Heart left ventricle (tissue), 16 donors: ENCODE data around the gene PKDCC. TPM values are rescaled to one million over a fixed set of nuclear protein-coding genes. Genes with fewer than 3 reads are reported as not detected.

ENCODE experiments used
- ATAC-seq, 4 donors: fragments of 200-7000 bp; cut with Tn5 transposase; one replicate each; pipeline ENCODE4 v1.9.1; 2020 to 2022; ENCODE audit warnings: moderate library complexity in 4 of 4, mild to moderate bottlenecking in 3 of 4, moderate number of reproducible peaks in 1 of 4
- DNase-seq, 5 donors: peaks; one replicate each; pipeline ENCODE4 v3.0.0-alpha.2; 2020
- H3K27ac ChIP-seq, 12 donors: fragments of 200-600 bp; sonication (generic) in 4 of 12; one replicate each; pipeline versions ENCODE4 v1.5.0 to v1.8.0; 2016 to 2022; ENCODE audit warnings: mild to moderate bottlenecking in 2 of 12
- H3K27me3 ChIP-seq, 9 donors: fragments of 200-600 bp; sonication (generic) in 2 of 9; one replicate each; pipeline versions ENCODE4 v1.5.1 to v1.8.0; 2016 to 2022; ENCODE audit warnings: mild to moderate bottlenecking in 3 of 9
- H3K36me3 ChIP-seq, 9 donors: fragments of 200-600 bp; sonication (generic) in 2 of 9; one replicate each; pipeline versions ENCODE4 v1.5.0 to v1.8.0; 2018 to 2022; ENCODE audit warnings: mild to moderate bottlenecking in 2 of 9
- H3K4me1 ChIP-seq, 12 donors: fragments of 200-600 bp; sonication (generic) in 4 of 12; one replicate each; pipeline versions ENCODE4 v1.5.0 to v1.8.0; 2016 to 2022; ENCODE audit warnings: mild to moderate bottlenecking in 3 of 12
- H3K4me3 ChIP-seq, 12 donors: fragments of 200-600 bp; sonication (generic) in 4 of 12; one replicate each; pipeline versions ENCODE4 v1.5.0 to v1.8.0; 2017 to 2022; ENCODE audit warnings: mild to moderate bottlenecking in 9 of 12, moderate library complexity in 4 of 12
- H3K9me3 ChIP-seq, 12 donors: fragments of 200-600 bp; sonication (generic) in 4 of 12; one replicate each; pipeline versions ENCODE4 v1.5.0 to v1.8.0; 2016 to 2022; ENCODE audit warnings: mild to moderate bottlenecking in 1 of 12
- POLR2A ChIP-seq, 2 donors: fragments of 450-650 bp; IDR thresholded peaks; one replicate each; pipeline ENCODE4 v1.6.1; 2017; ENCODE audit warnings: antibody characterized with exemption in 2 of 2, mild to moderate bottlenecking in 2 of 2, moderate library complexity in 2 of 2
- WGBS, 4 donors: extraction: QIAGEN DNeasy Blood & Tissue Kit in 2 of 4; methylation state at CpG; one replicate each; pipeline versions ENCODE4 v1.1.5 to v1.1.7; 2013 to 2018; 5-methylcytosine and 5-hydroxymethylcytosine counted together
- intact Hi-C, 10 donors: fragments of 100-400 bp; cut with DNase I; formaldehyde crosslinking; loops; one replicate each; pipeline versions ENCODE4 v1.11.1 to v1.14.2; 2022
- polyA plus RNA-seq, 2 donors: library from polyadenylated mRNA; stranded (reverse); fragments of 200-250 nt; gene quantifications; one replicate each; pipeline ENCODE4 v1.2.3, GENCODE V29; 2013
- total RNA-seq, 9 donors: library from RNA; depleted of rRNA in 2 of 9; stranded (reverse); fragments of >200 nt in 2 of 9; fragmentation: NEBNext Ultra II Directional in 3 of 9; extraction: Animal tissue kit (Norgen Biotek cat#: 25700) in 3 of 9; gene quantifications; one replicate each; pipeline versions ENCODE4 v1.1.0 to v1.2.4, GENCODE V29; 2016 to 2023
- TF ChIP-seq, protein P1 (sequence below), 12 donors: fragments of 200-600 bp; sonication (generic) in 4 of 12; IDR thresholded peaks; one replicate each; pipeline versions ENCODE4 v1.5.0 to v1.8.0; 2018 to 2022; ENCODE audit warnings: antibody characterized with exemption in 12 of 12, mild to moderate bottlenecking in 5 of 12
- donor health status: ischemic (EF 13 %, LVEDD 7.1; RV severe dilation, severe dysfunction).
- donor health status: healthy with polysubstance abuse.
- donor health status: DM: no; HTN: yes; CAD: no.
- donor health status: DM: no; HTN: no; CAD: no.
- donor health status: ischemic (EF 25% LVEDD 6.9; RV normal size, moderate dysfunction).
- donor health status: ischemic (EF 25% LVEDD 5.7; RV mildly dilated, moderate dysfunction).
- donor health status: healthy.
- donor health status: DM: yes; HTN: yes; CAD: no.
- donor health status: ischemic (EF 35%, LVEDD 5.7; RV mildly dilated, moderate dysfunction).
- donor health status: nonischemic (EF 11% LVEDD 7.7; RV severe dilation, severe dysfunction).
- donor health status: DM: yes; HTN: yes; CAD: no.
- donor health status: PGD.
- donor health status: ischemic (EF 29% LVEDD 5.4; RV normal size, mild dysfunction).
- donor health status: nonischemic (EF 23%, LVEDD 6.1; RV moderate dilation, normal function).

The PKDCC gene
- total and polyA plus RNA-seq, 11 donors, result 22.7 to 124 (median 53.2) TPM

- intact Hi-C loops, result loop anchor here in 7 of 10 donors (2.0 to 5.0 kb wide), 6 partner anchors 35 to 225 kb away; partner anchors contain the start of gene EML4 (in 1 of the 7)
- no peaks in the 10 kb centered on the region for H3K27me3 ChIP-seq
- peak; percentile 63 to 81 (median 76) for DNase-seq
- 8 to 13% (median 11%) methylated on average over 13 to 33 of the region's 33 CpGs for WGBS, 4 donors
- peak overlapping the region in 10 of 12 donors; percentile 10 to 59 (median 52) for H3K4me3 ChIP-seq
- peaks cover 0 to 12% (median 0%) of the 10 kb centered on the region in 12 donors for H3K9me3 ChIP-seq
- H3K36me3 ChIP-seq, result no peaks in the 10 kb centered on the region
- peak; percentile 40 to 73 (median 60) for ATAC-seq
- peaks cover 0 to 98% (median 32%) of the 10 kb centered on the region in 12 donors for H3K4me1 ChIP-seq
- TF ChIP-seq POLR2A (IDR thresholded peaks at IDR 0.05), result no peak
- TF ChIP-seq, protein P1, sequence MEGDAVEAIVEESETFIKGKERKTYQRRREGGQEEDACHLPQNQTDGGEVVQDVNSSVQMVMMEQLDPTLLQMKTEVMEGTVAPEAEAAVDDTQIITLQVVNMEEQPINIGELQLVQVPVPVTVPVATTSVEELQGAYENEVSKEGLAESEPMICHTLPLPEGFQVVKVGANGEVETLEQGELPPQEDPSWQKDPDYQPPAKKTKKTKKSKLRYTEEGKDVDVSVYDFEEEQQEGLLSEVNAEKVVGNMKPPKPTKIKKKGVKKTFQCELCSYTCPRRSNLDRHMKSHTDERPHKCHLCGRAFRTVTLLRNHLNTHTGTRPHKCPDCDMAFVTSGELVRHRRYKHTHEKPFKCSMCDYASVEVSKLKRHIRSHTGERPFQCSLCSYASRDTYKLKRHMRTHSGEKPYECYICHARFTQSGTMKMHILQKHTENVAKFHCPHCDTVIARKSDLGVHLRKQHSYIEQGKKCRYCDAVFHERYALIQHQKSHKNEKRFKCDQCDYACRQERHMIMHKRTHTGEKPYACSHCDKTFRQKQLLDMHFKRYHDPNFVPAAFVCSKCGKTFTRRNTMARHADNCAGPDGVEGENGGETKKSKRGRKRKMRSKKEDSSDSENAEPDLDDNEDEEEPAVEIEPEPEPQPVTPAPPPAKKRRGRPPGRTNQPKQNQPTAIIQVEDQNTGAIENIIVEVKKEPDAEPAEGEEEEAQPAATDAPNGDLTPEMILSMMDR (IDR thresholded peaks at IDR 0.05), result no peak
- peak overlapping the region; percentile 63 to 91 (median 88) for H3K27ac ChIP-seq
Measured at GRCh38 chr2:42102024-42102590, 54.3 kb downstream of the PKDCC start.

GRCh38 chr2:42102591-42103450 lies 55.0 kb downstream of the PKDCC start:
- H3K4me1 ChIP-seq, result peaks cover 0 to 98% (median 32%) of the 10 kb centered on the region in 12 donors
- TF ChIP-seq, protein P1 (IDR thresholded peaks at IDR 0.05), result no peak
- no peak for TF ChIP-seq POLR2A (IDR thresholded peaks at IDR 0.05)
- peak; percentile 69 to 82 (median 80) for DNase-seq
- intact Hi-C loops, result loop anchor here in 7 of 10 donors (2.0 to 5.0 kb wide), 6 partner anchors 34 to 224 kb away; partner anchors contain the start of gene EML4 (in 1 of the 7)
- no peaks in the 10 kb centered on the region for H3K27me3 ChIP-seq
- ATAC-seq, result peak; percentile 25 to 79 (median 58)
- peak overlapping the region in 9 of 12 donors; percentile 41 to 59 (median 54) for H3K4me3 ChIP-seq
- no peaks in the 10 kb centered on the region for H3K36me3 ChIP-seq
- peaks cover 0 to 12% (median 0%) of the 10 kb centered on the region in 12 donors for H3K9me3 ChIP-seq
- WGBS, 4 donors, result 35 to 56% (median 46%) methylated on average over 17 to 25 of the region's 25 CpGs
- peak overlapping the region; percentile 63 to 91 (median 88) for H3K27ac ChIP-seq

GRCh38 chr2:42103829-42104228 lies 56.0 kb downstream of the PKDCC start:
- H3K27ac ChIP-seq, result peak overlapping the region in 2 of 12 donors; percentile 90 to 91
- ATAC-seq (no peak), DNase-seq (no peak)
- TF ChIP-seq, protein P1 (IDR thresholded peaks at IDR 0.05), result no peak
- TF ChIP-seq POLR2A (IDR thresholded peaks at IDR 0.05), result no peak
- no peaks in the 10 kb centered on the region for H3K36me3 ChIP-seq
- WGBS, 4 donors, result 58 to 70% (median 63%) methylated on average over 3 of the region's 3 CpGs
- peaks cover 0 to 12% (median 0%) of the 10 kb centered on the region in 12 donors for H3K9me3 ChIP-seq
- H3K27me3 ChIP-seq, result no peaks in the 10 kb centered on the region
- intact Hi-C loops, result loop anchor here in 7 of 10 donors (2.0 to 5.0 kb wide), 6 partner anchors 33 to 223 kb away; partner anchors contain the start of gene EML4 (in 1 of the 7)
- no peak overlapping the region for H3K4me3 ChIP-seq
- H3K4me1 ChIP-seq, result peaks cover 0 to 90% (median 29%) of the 10 kb centered on the region in 12 donors
